Upper lobe of left lung (tissue), 4 donors: ENCODE results near the gene KCNJ4.

Experiments used
- CTCF ChIP-seq, 6 experiments: fragments of 450-650 bp in 4 of 6; fragments of 200-600 bp in 2 of 6; sonication (generic) in 2 of 6; IDR thresholded peaks; one replicate each; pipeline ENCODE4 v1.5.1; 2016 to 2019; ENCODE audit warnings: antibody characterized with exemption in 6 of 6
- POLR2A ChIP-seq, 4 donors: fragments of 450-650 bp; IDR thresholded peaks; one replicate each; pipeline ENCODE4 v1.5.1; 2016 to 2017; ENCODE audit warnings: antibody characterized with exemption in 4 of 4, mild to moderate bottlenecking in 2 of 4
- POLR2AphosphoS5 ChIP-seq, 2 donors: sonication (generic); formaldehyde crosslinking; IDR thresholded peaks; one replicate each; pipeline ENCODE4 v1.5.1; 2017; ENCODE audit warnings: antibody characterized with exemption in 2 of 2

- TF ChIP-seq CTCF (IDR thresholded peaks at IDR 0.05) (no peak), POLR2AphosphoS5 (IDR thresholded peaks at IDR 0.05) (no peak), POLR2A (IDR thresholded peaks at IDR 0.05) (no peak)
These were observed 24.3 kb upstream of the KCNJ4 start for GRCh38 chr22:38479096-38479837.
